ENCODE measurements around the gene ASS1. TPM values are rescaled to one million over a fixed set of nuclear protein-coding genes. Genes with fewer than 3 reads are reported as not detected.
"Not testable (repeated sequence)": the region's sequence is repeated elsewhere in the genome, so short reads cannot be mapped to it uniquely, and the experiment has no call there.

The ASS1 gene
- total RNA-seq, 1 experiment from 2014 or later: 299 TPM

DNA sequence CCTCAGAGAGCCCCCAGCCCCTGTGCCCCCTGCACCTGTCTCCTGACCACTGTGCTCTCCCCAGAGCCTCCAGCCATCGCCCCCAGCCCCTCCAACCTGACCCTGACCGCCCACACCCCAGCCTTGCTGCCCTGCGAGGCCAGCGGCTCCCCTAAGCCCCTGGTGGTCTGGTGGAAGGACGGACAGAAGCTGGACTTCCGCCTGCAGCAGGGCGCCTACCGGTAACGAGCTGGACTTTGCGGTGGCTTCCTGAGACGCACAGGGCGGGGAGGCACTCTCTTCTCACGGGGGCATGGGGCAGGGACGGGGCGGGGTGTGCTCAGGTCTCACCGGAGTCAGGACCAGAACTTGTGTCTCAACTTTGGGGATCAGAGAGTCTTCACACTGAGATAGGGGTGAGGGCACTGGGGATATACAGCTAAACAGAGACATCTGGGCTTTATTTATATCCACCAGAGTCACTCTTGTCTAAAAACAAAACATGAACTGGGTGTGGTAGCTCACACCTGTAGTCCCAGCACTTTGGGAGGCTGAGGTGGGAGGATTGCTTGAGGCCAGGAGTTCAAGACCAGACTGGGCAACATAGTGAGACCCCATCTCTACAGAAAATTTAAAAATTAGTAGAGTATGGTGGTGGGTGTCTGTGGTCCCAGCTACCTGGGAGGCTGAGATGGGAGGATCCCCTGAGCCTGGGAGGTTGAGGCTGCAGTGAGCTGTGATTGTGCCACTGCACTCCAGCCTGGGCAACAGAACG, 46.1 kb upstream of the ASS1 start:
- Mint-ChIP-seq H3K27me3 (ENCODE audit: insufficient read depth, unreplicated experiment) (peaks cover 10% of the 10 kb centered on the region), H3K4me1 (ENCODE audit: insufficient read depth, unreplicated experiment) (no peaks in the 10 kb centered on the region), H3K36me3 (ENCODE audit: insufficient read depth, unreplicated experiment) (no peaks in the 10 kb centered on the region), H3K9me3 (ENCODE audit: unreplicated experiment) (no peaks in the 10 kb centered on the region), H3K4me3 (ENCODE audit: unreplicated experiment) (no peak overlapping the region), H3K27ac (ENCODE audit: low read depth, unreplicated experiment) (no peak overlapping the region)
- no peak for DNase-seq (ENCODE audit: unreplicated experiment)
- intact Hi-C loops (cut with micrococcal nuclease): no loop called here
- CTCF ChIA-PET: interaction anchor here (0.6 kb wide), 2 partner anchors 15 to 56 kb away, joined by 3 read pairs; no protein-coding TSS in a partner anchor
- BruUV-seq (replicated peaks): no TSS peak
- POLR2A ChIA-PET: no interaction called here
- TF ChIP-seq, protein P1, sequence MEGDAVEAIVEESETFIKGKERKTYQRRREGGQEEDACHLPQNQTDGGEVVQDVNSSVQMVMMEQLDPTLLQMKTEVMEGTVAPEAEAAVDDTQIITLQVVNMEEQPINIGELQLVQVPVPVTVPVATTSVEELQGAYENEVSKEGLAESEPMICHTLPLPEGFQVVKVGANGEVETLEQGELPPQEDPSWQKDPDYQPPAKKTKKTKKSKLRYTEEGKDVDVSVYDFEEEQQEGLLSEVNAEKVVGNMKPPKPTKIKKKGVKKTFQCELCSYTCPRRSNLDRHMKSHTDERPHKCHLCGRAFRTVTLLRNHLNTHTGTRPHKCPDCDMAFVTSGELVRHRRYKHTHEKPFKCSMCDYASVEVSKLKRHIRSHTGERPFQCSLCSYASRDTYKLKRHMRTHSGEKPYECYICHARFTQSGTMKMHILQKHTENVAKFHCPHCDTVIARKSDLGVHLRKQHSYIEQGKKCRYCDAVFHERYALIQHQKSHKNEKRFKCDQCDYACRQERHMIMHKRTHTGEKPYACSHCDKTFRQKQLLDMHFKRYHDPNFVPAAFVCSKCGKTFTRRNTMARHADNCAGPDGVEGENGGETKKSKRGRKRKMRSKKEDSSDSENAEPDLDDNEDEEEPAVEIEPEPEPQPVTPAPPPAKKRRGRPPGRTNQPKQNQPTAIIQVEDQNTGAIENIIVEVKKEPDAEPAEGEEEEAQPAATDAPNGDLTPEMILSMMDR (IDR thresholded peaks at IDR 0.05; ENCODE audit: unreplicated experiment): no peak

DNA sequence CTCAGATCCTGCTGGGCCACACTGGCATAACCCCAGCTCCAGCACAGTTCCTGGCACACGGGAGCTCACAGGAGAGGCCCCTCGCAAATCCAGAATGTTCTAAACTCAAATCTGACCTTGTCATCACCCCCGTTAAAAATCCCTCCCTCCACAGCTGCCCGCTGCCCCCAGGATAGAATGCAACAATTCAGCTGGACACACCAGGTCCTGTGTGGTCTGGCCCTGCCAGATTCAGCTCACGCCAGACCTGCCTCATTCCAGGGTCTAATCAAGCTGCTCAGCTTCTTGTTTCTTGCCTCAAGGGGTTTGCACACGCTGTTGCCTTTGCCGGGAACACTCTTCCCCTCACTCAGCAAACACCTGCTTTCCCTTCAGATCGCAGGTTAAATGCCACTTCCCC, 45.0 kb upstream of the ASS1 start:
- Mint-ChIP-seq H3K27ac (ENCODE audit: low read depth, unreplicated experiment) (no peak overlapping the region), H3K4me3 (ENCODE audit: unreplicated experiment) (no peak overlapping the region), H3K9me3 (ENCODE audit: unreplicated experiment) (no peaks in the 10 kb centered on the region), H3K4me1 (ENCODE audit: insufficient read depth, unreplicated experiment) (no peaks in the 10 kb centered on the region), H3K36me3 (ENCODE audit: insufficient read depth, unreplicated experiment) (no peaks in the 10 kb centered on the region), H3K27me3 (ENCODE audit: insufficient read depth, unreplicated experiment) (peaks cover 10% of the 10 kb centered on the region)
- TF ChIP-seq, protein P1 (IDR thresholded peaks at IDR 0.05; ENCODE audit: unreplicated experiment): no peak
- ChIA-PET CTCF (interaction anchor here (1.1 kb wide), 1 partner anchor 301 kb away, joined by 3 read pairs; no protein-coding TSS in a partner anchor), POLR2A (no interaction called here)
- intact Hi-C loops (cut with micrococcal nuclease): no loop called here
- BruUV-seq (replicated peaks): no TSS peak
- DNase-seq (ENCODE audit: unreplicated experiment): no peak

DNA sequence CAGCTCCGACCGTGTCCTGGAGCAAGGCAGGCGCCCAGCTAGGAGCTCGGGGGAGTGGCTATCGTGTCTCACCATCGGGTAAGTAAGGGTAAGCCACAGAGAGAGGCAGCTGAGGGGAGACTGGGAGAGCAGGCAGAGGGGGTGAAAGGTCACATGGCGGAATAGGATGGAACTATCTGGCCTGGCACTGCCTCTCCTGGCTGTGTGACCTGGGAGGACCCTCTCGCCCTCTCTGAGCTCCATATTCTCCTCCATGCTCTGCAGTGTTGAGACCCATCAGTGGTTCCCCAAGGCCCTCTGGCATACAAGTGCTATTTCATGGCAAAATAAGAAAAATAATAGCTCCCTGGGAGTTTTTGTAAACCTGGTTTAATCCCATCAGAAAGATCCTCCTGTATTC, 43.9 kb upstream of the ASS1 start:
- Mint-ChIP-seq H3K4me3 (ENCODE audit: unreplicated experiment) (no peak overlapping the region), H3K27me3 (ENCODE audit: insufficient read depth, unreplicated experiment) (peaks cover 10% of the 10 kb centered on the region), H3K27ac (ENCODE audit: low read depth, unreplicated experiment) (no peak overlapping the region), H3K4me1 (ENCODE audit: insufficient read depth, unreplicated experiment) (no peaks in the 10 kb centered on the region), H3K9me3 (ENCODE audit: unreplicated experiment) (no peaks in the 10 kb centered on the region), H3K36me3 (ENCODE audit: insufficient read depth, unreplicated experiment) (no peaks in the 10 kb centered on the region)
- ChIA-PET POLR2A (no interaction called here), CTCF (interaction anchor here (0.6 kb wide), 1 partner anchor 291 kb away, joined by 3 read pairs; no protein-coding TSS in a partner anchor)
- BruUV-seq (replicated peaks): no TSS peak
- intact Hi-C loops (cut with micrococcal nuclease): no loop called here
- DNase-seq (ENCODE audit: unreplicated experiment): no peak
- TF ChIP-seq, protein P1 (IDR thresholded peaks at IDR 0.05; ENCODE audit: unreplicated experiment): no peak

DNA sequence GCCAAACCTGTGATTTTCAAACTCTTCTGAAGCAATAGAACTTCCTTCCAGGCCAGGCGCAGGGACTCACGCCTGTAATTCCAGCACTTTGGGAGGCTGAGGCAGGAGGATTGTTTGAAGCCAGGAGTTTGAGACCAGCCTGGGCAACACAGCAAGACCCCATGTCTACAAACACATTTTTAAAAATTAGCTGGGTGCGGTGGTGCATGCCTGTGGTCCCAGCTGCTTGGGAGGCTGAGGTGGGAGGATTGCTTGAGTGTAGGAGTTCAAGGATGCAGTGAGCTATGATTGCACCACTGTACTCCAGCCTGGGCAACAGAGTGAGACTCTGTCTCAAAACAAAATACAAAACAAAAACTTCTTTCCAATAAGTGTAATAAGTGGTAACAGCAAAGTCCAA, 43.0 kb upstream of the ASS1 start:
- DNase-seq (ENCODE audit: unreplicated experiment); H3K27ac Mint-ChIP-seq (ENCODE audit: low read depth, unreplicated experiment); H3K9me3 Mint-ChIP-seq (ENCODE audit: unreplicated experiment); H3K36me3 Mint-ChIP-seq (ENCODE audit: insufficient read depth, unreplicated experiment); H3K27me3 Mint-ChIP-seq (ENCODE audit: insufficient read depth, unreplicated experiment); BruUV-seq (replicated peaks); H3K4me1 Mint-ChIP-seq (ENCODE audit: insufficient read depth, unreplicated experiment); intact Hi-C loops (cut with micrococcal nuclease); H3K4me3 Mint-ChIP-seq (ENCODE audit: unreplicated experiment); POLR2A ChIA-PET: not testable (repeated sequence)
- CTCF ChIA-PET: interaction anchor here (0.6 kb wide), 1 partner anchor 292 kb away, joined by 3 read pairs; no protein-coding TSS in a partner anchor

Data from MCF 10A (cell line).